H4 (cell line): ENCODE measurements around the gene GSTM3. TPM values are rescaled to one million over a fixed set of nuclear protein-coding genes. Genes with fewer than 3 reads are reported as not detected.

Experiments used
- DNase-seq: peaks from one replicate; pipeline ENCODE4 v3.0.0-alpha.2; 2015; ENCODE audit warnings: low spot score
- total RNA-seq: library from RNA; depleted of rRNA; stranded (reverse); fragments of >200 nt; shearing (Covaris generic); gene quantifications from 2 replicates; pipeline ENCODE4 v1.2.3, GENCODE V29; 2014; rRNA removed

GSTM3 gene
- 228 and 275 TPM in 2 replicates for total RNA-seq

DNA sequence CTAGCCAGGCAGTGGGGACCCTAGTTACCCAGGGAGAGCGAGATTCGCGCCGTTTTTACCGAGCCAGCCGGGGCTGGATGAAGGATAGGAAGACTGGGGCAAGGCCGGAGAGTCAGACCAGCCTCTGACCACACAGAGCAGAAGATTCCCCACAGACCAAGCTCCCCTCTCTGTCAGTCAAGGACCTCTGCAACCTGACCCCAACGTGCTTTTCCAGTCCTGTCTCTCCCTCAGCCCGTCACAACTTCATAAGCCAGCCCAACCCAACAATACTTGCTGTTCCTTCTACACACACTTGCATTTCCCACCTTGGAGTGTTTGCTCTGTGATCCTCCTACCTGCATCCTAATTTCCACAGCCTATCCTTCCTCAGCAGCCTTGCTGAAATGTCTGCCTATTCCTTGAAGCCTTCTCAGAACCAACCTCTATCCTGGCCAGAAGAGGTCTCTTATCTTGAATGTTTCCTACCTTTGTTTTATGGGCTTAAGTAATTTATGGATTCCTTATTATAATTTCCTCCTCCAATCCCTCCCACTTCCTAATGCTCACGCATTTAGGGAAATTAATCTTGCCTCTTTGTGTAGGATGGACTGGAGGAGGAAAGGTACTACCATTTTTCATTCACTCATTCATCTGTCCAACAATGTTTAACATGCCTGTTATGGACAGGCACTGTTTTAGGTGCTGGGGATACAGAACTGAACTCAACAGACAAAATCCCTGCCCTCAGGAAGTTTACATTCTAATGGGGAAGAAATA is at the start of gene GSTM3:
GSTM3 (minus strand) TSS at position 424 of the 759 bp plus-strand sequence. CDS start 751 bp downstream, outside the sequence.
- no peak for DNase-seq

DNA sequence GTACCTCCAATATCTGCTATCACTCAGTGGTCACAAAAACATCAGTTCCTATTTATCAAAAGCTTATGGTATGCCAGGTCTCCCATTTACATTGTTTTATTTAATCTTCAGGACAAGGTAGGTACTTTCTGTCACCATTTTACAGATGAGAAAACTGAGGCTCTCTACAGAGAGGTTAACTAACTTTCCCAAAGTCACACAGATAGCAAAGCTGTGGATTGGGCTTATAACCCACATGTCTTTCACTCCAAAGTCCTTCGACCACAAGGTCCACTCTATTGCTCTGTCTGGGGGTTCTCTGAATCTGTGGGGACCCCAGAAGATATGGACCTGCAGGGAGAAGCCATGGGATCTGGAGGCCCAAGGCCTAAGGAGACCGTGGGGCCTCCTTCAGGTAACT is 49.5 kb upstream of the GSTM3 start:
- no peak for DNase-seq

- DNase-seq: no peak
These were observed 48.8 kb upstream of the GSTM3 start for GRCh38 chr1:109789551-109790180.

DNA sequence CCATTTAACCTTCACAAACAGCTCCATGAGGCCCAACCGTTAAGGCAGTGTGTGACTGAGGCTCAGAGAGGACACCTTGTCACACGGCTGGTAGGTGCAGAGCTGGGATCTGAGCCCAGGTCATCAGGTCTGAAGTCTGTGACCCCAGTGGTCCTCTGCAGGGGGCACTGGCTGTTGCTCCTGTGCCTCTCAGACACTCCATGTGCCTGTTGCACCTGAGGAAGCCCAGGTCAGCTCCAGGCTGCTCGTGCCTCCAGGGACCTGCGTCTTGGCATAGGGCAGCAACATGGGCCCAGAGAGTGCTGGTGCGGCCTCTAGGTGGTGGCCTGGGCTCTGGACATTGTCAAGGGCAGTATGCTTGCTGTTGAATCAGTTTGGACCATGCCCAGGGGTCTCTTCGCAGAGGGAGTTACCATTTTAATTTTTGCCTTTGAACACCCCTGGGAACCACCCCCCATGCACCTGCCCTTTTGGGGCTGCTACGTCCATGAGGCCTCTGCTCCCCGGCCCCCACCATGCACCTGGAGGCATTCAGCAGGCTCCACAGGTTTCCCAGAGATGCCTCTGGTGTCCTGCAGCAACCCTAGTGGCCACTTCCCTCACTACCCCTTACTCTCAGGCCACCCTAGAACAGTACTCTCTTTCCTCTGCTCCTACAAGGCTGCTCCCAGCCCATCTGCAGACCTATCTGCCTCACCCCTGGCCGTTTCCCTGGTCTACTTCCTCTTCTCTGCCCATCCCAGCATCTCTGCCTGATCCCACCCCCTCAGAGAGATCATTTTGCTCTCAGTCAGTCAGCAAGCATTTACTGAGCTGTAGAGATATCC is 48.1 kb upstream of the GSTM3 start:
- no peak for DNase-seq

- no peak for DNase-seq
These were observed 47.2 kb upstream of the GSTM3 start for GRCh38 chr1:109787845-109788601.

- no peak for DNase-seq
These were observed 46.5 kb upstream of the GSTM3 start for GRCh38 chr1:109787211-109787844.

- DNase-seq: peak; percentile 81
These were observed 45.7 kb upstream of the GSTM3 start for GRCh38 chr1:109786531-109787021.

DNA sequence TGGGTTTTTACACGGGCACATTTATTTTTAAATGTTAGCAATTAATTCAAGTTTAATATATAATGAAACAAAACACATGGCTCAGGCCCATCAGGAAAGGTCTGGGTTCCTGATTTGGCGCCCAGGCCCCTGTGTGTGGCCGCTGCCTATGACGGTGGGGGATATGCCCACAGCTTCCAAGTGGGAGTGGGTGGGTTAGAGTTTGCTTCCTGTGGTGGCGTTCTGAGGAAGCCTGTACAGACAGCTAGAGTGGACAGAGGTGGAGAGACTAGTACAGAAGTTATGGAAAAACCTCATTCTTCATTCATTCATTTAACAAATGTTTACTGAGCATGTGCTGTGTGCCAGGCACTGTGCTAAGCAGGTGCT is 45.3 kb upstream of the GSTM3 start:
- DNase-seq: no peak

DNA sequence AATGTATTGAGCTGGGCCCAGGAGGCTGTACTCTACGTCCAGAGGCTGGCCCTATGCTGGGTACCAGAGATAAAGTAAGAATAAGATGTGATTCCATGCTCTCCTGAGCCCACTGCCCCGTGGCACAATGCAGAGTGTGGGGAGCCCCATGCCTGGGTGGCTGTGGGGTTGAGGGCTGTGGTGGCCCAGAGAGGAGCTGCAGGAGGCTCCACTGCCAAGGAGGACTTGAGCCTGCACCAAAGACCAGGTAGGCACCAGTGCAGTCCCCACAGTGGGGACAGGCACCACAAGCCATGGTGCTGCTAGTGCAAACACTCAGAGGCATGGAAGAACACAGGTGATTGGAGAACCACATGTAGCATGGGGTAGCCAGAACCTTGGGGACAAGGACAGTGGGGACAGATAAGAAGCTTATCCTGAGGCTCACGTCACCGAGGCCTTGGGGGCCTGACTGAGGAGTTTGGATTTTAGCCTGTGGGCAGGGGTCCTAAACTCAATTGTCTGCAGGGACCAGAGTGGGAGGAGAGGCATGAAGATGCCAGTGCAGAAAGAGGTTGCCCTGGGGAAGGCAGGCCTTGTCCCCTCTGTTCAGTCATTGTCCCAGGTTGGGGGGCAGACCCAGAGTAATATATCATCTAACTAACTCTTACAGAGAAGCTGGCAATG is 44.7 kb upstream of the GSTM3 start:
- no peak for DNase-seq

DNA sequence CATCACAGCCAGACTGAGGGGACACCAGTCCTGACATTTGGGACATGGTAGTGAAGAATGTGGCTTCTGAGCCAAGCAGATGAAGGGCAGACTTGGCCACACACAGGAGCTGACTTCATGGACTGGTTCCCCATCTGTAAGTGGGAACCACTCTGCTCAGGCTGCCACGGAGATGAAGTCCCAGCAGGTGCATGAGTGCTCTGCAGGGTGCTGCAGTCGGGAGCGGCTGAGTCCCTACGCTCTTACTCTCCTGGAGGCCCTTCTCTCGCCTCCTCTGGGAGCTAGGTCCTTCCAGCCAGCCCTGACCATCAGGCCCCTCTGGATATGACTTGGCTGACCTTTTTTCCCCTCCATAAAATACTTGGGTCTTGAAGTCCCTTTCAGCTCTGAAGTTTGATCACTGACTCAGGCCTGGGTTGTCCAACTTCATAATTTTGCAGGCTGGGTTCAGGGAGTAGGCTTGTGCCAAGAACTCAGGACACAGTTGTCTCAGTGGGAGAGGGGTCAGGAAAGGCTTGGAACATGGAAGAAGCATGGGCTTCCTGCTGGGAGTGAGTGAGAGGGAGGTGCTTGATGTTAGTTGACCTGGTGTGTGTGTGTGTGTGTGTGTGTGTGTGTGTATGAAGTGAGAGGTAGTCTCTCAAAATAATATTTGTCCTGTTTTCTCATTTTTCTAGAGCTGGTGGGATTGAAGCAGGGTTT is 43.9 kb upstream of the GSTM3 start:
- DNase-seq: no peak

- DNase-seq: peak; percentile 83
These were observed 42.6 kb upstream of the GSTM3 start for GRCh38 chr1:109783436-109783835.

DNA sequence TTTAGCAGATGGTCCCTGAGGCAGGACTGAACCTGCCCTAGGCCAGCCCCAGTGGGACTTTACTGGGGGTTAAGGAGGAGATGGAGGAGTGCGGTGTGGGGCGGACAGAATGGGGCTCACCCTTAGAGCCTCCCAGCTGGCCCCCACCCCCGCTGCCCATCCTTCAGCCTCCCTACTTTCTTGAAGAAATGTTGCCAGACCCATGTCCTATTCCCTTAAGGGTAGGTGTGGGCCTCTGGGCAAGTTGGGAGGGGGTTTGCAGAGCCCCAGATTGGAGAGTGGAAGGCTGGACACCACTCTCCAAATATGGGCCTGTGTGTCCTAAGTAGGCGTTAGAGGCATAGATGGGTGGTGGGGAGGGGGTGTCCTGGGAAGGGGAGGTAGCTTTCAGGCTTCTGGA is 42.1 kb upstream of the GSTM3 start:
- DNase-seq: no peak

DNA sequence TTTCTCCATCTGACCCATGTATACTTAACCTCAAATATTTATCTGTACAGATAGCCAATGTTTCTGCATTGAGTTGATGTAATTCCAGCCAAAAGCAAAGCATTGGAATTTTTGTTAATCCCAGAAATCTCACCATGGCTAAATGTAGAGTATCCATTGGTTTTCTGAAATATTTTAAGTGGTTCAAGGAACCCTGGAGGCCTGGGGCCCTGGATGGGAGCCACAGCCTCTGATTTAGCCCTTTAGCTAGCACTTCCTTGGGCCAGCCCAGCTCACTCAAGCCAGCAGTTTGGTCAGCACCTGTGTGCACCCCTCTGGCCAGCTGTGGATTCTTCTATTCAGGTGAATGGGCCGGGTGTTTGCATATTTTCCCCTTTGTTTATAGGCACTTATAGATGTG is 41.7 kb upstream of the GSTM3 start:
- no peak for DNase-seq

- no peak for DNase-seq
These were observed 41.0 kb upstream of the GSTM3 start for GRCh38 chr1:109781806-109782205.

- DNase-seq: no peak
These were observed 40.1 kb upstream of the GSTM3 start for GRCh38 chr1:109780982-109781381.

- DNase-seq: no peak
These were observed 37.3 kb upstream of the GSTM3 start for GRCh38 chr1:109777980-109778625.

GRCh38 chr1:109777436-109777835 is 36.6 kb upstream of the GSTM3 start:
- no peak for DNase-seq

- peak; percentile 82 for DNase-seq
These were observed 36.1 kb upstream of the GSTM3 start for GRCh38 chr1:109776911-109777310.

GRCh38 chr1:109776206-109776835 is 35.5 kb upstream of the GSTM3 start:
- DNase-seq: no peak
